Astrocyte (in vitro differentiated cells and primary cell): ENCODE data around the gene DOCK3. TPM values are rescaled to one million over a fixed set of nuclear protein-coding genes. Genes with fewer than 3 reads are reported as not detected.

ENCODE experiments used
- DNase-seq: peaks from one replicate; pipeline ENCODE4 v3.0.0-alpha.2; 2010; ENCODE audit warnings: low read depth
- FAIRE-seq: peaks from 2 replicates; lab custom pipeline; 2011; peaks lifted over from hg19 to GRCh38; lab: Jason Lieb, UNC
- H2AFZ ChIP-seq: 2 replicates; pipeline ENCODE4 v1.6.0; 2012; ENCODE audit warnings: low read depth, low read length, inconsistent platforms
- H3K27ac ChIP-seq: 2 replicates; pipeline ENCODE4 v1.5.1; 2011; ENCODE audit warnings: low read depth, low read length, inconsistent platforms
- H3K27me3 ChIP-seq: 2 replicates; pipeline ENCODE4 v1.6.0; 2011; ENCODE audit warnings: low read length, inconsistent platforms; ENCODE audit not compliant: insufficient read depth
- H3K36me3 ChIP-seq: 2 replicates; pipeline ENCODE4 v1.5.1; 2011; ENCODE audit warnings: low read length, inconsistent platforms; ENCODE audit not compliant: insufficient read depth
- H3K4me1 ChIP-seq: 2 replicates; pipeline ENCODE4 v1.5.1; 2011; ENCODE audit warnings: low read length, inconsistent platforms; ENCODE audit not compliant: insufficient read depth
- H3K4me2 ChIP-seq: 2 replicates; pipeline ENCODE4 v1.6.0; 2012; ENCODE audit warnings: low read length, inconsistent platforms
- H3K4me3 ChIP-seq: 2 replicates; pipeline ENCODE4 v1.5.1; 2011; ENCODE audit warnings: low read depth, mild to moderate bottlenecking, low read length, inconsistent platforms; ENCODE audit not compliant: insufficient read depth
- H3K79me2 ChIP-seq: 2 replicates; pipeline ENCODE4 v1.6.0; 2012; ENCODE audit warnings: mild to moderate bottlenecking, low read length, inconsistent platforms; ENCODE audit not compliant: insufficient read depth
- H3K9ac ChIP-seq: 2 replicates; pipeline ENCODE4 v1.6.0; 2012; ENCODE audit warnings: mild to moderate bottlenecking, low read length, inconsistent platforms
- H3K9me3 ChIP-seq: 2 replicates; pipeline ENCODE4 v1.5.1; 2012; ENCODE audit warnings: low read depth, mild to moderate bottlenecking, low read length, inconsistent platforms; ENCODE audit not compliant: insufficient read depth
- H4K20me1 ChIP-seq: 2 replicates; pipeline ENCODE4 v1.6.0; 2012; ENCODE audit warnings: low read length, inconsistent platforms; ENCODE audit not compliant: insufficient read depth
- H3K27ac Mint-ChIP-seq: one replicate; pipeline ENCODE4 v1.8.0; 2021; ENCODE audit warnings: mild to moderate bottlenecking, mixed read lengths; ENCODE audit not compliant: unreplicated experiment
- H3K27me3 Mint-ChIP-seq: one replicate; pipeline ENCODE4 v1.8.0; 2021; ENCODE audit warnings: low read depth, mixed read lengths; ENCODE audit not compliant: unreplicated experiment
- H3K36me3 Mint-ChIP-seq: one replicate; pipeline ENCODE4 v1.8.0; 2021; ENCODE audit warnings: low read depth, mixed read lengths; ENCODE audit not compliant: unreplicated experiment
- H3K4me1 Mint-ChIP-seq: one replicate; pipeline ENCODE4 v1.8.0; 2021; ENCODE audit warnings: low read depth, mixed read lengths; ENCODE audit not compliant: unreplicated experiment
- H3K4me3 Mint-ChIP-seq: one replicate; pipeline ENCODE4 v1.8.0; 2021; ENCODE audit warnings: mild to moderate bottlenecking, moderate library complexity, mixed read lengths; ENCODE audit not compliant: unreplicated experiment
- H3K9me3 Mint-ChIP-seq: one replicate; pipeline ENCODE4 v1.8.0; 2021; ENCODE audit warnings: mild to moderate bottlenecking, mixed read lengths; ENCODE audit not compliant: unreplicated experiment
- EZH2 ChIP-seq: IDR thresholded peaks from 2 replicates; pipeline ENCODE4 v1.6.1; 2012; ENCODE audit warnings: mild to moderate bottlenecking, low read length, inconsistent platforms; ENCODE audit not compliant: insufficient read depth
- total RNA-seq: library from RNA; stranded (reverse); gene quantifications from 2 replicates; pipeline ENCODE4 v1.2.1, GENCODE V29; 2021
- TF ChIP-seq, protein P1 (sequence below): IDR thresholded peaks from 2 replicates; pipeline ENCODE4 v1.5.1; 2011; ENCODE audit warnings: low read depth, mild to moderate bottlenecking, inconsistent platforms, low read length, moderate library complexity; ENCODE audit not compliant: insufficient read depth

The DOCK3 gene
- total RNA-seq, 1 donor from 2014 or later: 3.3 TPM

DNA sequence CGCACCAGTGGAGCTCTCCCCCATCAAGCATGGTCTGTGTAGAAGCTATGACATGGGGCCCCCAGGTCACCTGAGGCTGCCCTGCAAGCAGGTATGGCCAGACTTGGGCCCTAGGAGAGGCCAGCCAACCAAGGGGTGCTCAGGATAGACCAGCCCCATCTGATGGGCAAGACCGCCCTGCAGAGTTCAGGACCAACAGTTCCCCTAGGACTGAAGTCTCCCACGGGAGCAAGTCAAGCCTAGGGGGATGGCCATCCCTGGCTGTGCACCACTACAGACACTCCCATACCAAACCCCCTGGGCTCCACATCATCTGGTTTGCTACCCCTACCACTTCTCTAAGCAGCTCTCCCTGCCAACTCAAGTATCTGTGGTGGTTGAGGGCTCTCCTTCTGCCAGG lies 568.2 kb downstream of the DOCK3 start:
- H3K4me1 Mint-ChIP-seq: no peaks in the 10 kb centered on the region
- H3K4me3 Mint-ChIP-seq: no peak overlapping the region

GRCh38 chr3:51243924-51244323 lies 569.2 kb downstream of the DOCK3 start:
- H3K36me3 Mint-ChIP-seq: peaks cover 4% of the 10 kb centered on the region
- FAIRE-seq: no peak

More for the DNA sequence above, 568.2 kb downstream of the DOCK3 start:
- Mint-ChIP-seq H3K36me3 (peaks cover 6% of the 10 kb centered on the region), H3K9me3 (peaks cover 2% of the 10 kb centered on the region), H3K27ac (no peak overlapping the region), H3K27me3 (no peaks in the 10 kb centered on the region)
- H3K4me3 ChIP-seq: no peak overlapping the region
- no peak overlapping the region for H3K4me2 ChIP-seq
- no peak overlapping the region for H3K27ac ChIP-seq
- no peak for DNase-seq
- no peaks in the 10 kb centered on the region for H3K79me2 ChIP-seq
- H3K27me3 ChIP-seq: no peaks in the 10 kb centered on the region
- no peak overlapping the region for H3K9ac ChIP-seq
- H3K9me3 ChIP-seq: no peaks in the 10 kb centered on the region
- TF ChIP-seq, protein P1, sequence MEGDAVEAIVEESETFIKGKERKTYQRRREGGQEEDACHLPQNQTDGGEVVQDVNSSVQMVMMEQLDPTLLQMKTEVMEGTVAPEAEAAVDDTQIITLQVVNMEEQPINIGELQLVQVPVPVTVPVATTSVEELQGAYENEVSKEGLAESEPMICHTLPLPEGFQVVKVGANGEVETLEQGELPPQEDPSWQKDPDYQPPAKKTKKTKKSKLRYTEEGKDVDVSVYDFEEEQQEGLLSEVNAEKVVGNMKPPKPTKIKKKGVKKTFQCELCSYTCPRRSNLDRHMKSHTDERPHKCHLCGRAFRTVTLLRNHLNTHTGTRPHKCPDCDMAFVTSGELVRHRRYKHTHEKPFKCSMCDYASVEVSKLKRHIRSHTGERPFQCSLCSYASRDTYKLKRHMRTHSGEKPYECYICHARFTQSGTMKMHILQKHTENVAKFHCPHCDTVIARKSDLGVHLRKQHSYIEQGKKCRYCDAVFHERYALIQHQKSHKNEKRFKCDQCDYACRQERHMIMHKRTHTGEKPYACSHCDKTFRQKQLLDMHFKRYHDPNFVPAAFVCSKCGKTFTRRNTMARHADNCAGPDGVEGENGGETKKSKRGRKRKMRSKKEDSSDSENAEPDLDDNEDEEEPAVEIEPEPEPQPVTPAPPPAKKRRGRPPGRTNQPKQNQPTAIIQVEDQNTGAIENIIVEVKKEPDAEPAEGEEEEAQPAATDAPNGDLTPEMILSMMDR: no peak
- TF ChIP-seq EZH2: no peak
- H4K20me1 ChIP-seq: no peaks in the 10 kb centered on the region
- no peaks in the 10 kb centered on the region for H3K4me1 ChIP-seq
- no peak for FAIRE-seq
- no peak overlapping the region for H2AFZ ChIP-seq
- no peaks in the 10 kb centered on the region for H3K36me3 ChIP-seq

GRCh38 chr3:51245867-51246266 lies 571.1 kb downstream of the DOCK3 start:
- Histone ChIP-seq H3K79me2 (no peaks in the 10 kb centered on the region), H3K27ac (no peak overlapping the region), H2AFZ (no peak overlapping the region), H3K4me1 (no peaks in the 10 kb centered on the region), H3K4me2 (no peak overlapping the region), H4K20me1 (no peaks in the 10 kb centered on the region), H3K4me3 (no peak overlapping the region), H3K9ac (no peak overlapping the region), H3K36me3 (no peaks in the 10 kb centered on the region), H3K9me3 (no peaks in the 10 kb centered on the region), H3K27me3 (no peaks in the 10 kb centered on the region)
- DNase-seq (no peak), FAIRE-seq (no peak)
- TF ChIP-seq, protein P1: no peak
- no peak for TF ChIP-seq EZH2
- Mint-ChIP-seq H3K4me3 (no peak overlapping the region), H3K9me3 (peaks cover 4% of the 10 kb centered on the region), H3K4me1 (no peaks in the 10 kb centered on the region), H3K27ac (no peak overlapping the region), H3K27me3 (no peaks in the 10 kb centered on the region), H3K36me3 (peaks cover 4% of the 10 kb centered on the region)

More at GRCh38 chr3:51243924-51244323, 569.2 kb downstream of the DOCK3 start:
- H4K20me1 ChIP-seq: no peaks in the 10 kb centered on the region
- H3K4me3 ChIP-seq: no peak overlapping the region
- no peaks in the 10 kb centered on the region for H3K9me3 ChIP-seq
- H3K27ac Mint-ChIP-seq: no peak overlapping the region
- H3K4me1 Mint-ChIP-seq: no peaks in the 10 kb centered on the region
- H3K27me3 ChIP-seq: no peaks in the 10 kb centered on the region
- H3K4me2 ChIP-seq: no peak overlapping the region
- no peak overlapping the region for H3K4me3 Mint-ChIP-seq
- H3K79me2 ChIP-seq: no peaks in the 10 kb centered on the region
- H3K4me1 ChIP-seq: no peaks in the 10 kb centered on the region
- TF ChIP-seq EZH2: no peak
- TF ChIP-seq, protein P1: no peak
- H2AFZ ChIP-seq: no peak overlapping the region
- H3K9ac ChIP-seq: no peak overlapping the region
- H3K27me3 Mint-ChIP-seq: no peaks in the 10 kb centered on the region
- H3K9me3 Mint-ChIP-seq: peaks cover 4% of the 10 kb centered on the region
- no peak for DNase-seq
- no peaks in the 10 kb centered on the region for H3K36me3 ChIP-seq
- H3K27ac ChIP-seq: no peak overlapping the region
